ENCODE data around the gene CFDP1.
"Not testable (repeated sequence)": the region's sequence is repeated elsewhere in the genome, so short reads cannot be mapped to it uniquely, and the experiment has no call there.

The CFDP1 gene

DNA sequence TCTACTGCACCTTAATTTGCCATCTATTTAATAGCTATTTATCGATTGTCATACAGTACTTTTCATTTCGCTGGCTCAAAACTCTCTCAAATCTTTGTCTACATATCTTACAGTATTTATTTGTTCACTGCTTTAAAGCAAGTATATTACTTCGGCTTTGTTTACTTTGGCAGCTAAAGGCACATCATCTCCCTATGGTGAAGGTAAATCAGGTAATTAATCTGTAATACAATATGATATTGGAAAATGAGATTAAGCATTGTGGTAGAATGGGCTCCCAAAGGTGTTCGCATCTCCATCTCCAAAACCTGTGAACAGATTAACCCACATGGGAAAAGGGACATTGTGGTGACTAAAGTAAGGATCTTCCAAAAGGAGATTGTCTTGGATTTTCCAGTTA lies 24.7 kb upstream of the CFDP1 start:
- DNase-seq: no peak

GRCh38 chr16:75457485-75458021 lies 24.2 kb upstream of the CFDP1 start:
- no peak for DNase-seq

GRCh38 chr16:75456971-75457370 lies 23.7 kb upstream of the CFDP1 start:
- DNase-seq: no peak

GRCh38 chr16:75456486-75456885 lies 23.2 kb upstream of the CFDP1 start:
- DNase-seq: not testable (repeated sequence)

DNA sequence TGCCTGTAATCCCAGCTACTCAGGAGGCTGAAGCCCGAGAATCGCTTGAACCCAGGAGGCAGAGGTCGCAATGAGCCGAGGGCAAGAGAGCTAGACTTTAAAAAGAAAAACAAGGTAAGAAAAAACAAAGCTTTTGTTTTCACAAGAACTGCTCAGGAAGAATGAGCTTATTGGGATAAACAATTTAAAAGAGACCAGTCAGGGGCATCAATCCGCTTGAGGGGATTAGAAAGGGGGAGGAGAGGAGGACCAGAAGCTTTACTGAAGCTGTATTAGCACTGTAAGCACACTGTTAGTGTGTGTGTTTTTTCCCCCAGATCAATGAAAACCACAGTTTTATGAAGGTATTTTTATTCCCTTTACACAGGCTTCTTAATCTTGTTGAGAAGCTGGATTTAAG lies 22.4 kb upstream of the CFDP1 start:
- DNase-seq: peak; percentile 54

- DNase-seq: no peak
These were observed 19.3 kb upstream of the CFDP1 start for GRCh38 chr16:75452464-75453190.

GRCh38 chr16:75446416-75446815 lies 13.1 kb upstream of the CFDP1 start:
- no peak for DNase-seq

DNA sequence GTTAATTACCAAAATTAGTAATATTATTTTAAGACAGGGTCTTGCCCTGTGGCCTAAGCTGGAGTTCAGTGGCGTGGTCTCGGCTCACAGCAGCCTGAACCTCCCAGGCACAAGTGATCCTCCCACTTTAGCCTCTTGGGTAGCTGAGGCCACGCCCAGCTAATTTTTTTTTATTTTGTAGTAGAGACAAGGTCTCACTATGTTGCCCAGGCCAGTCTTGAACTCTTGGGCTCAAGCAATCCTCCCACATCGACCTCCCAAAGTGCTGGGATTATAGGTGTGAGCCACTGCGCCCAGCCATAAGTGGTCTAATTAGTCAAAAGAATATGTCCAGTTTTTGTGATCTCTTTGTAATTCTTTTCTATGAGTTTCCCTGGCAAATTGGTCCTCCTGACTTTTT lies 12.0 kb upstream of the CFDP1 start:
- no peak for DNase-seq

GRCh38 chr16:75443298-75443697 lies 10.0 kb upstream of the CFDP1 start:
- DNase-seq: peak; percentile 36

DNA sequence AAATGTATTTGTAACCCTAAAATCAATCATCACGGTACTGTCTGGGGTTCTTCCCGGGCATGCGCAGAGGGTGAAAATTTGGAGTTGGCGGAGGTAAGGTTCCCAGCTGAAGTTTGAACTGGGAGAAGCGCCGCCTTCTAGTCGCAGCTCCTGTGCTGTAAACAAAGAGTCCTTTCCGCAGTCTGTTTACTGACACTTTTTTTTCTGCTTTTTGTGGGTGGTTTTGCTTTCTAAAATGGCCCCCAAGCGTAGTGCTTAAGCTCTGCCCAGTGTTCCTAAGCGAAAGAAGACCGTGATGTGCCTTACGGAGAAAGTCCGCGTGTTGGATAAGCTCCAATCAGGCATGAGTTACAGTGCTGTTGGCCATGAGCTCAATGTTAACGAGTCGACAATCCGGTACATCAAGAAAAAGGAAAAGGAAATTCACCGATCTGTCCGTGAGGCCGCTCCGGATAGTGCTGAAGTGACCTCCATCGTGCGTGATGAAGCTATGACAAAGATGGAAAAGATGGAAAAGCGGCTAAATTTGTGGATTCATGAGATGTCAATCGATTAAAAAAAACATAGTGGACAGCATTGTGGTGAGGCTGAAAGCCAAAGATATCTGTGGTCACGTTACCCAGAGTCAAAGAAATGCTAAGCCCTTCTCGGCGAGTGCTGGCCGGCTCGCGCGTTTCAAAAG lies 570 bp upstream of the CFDP1 start:
- peak; percentile 96 for DNase-seq

DNA sequence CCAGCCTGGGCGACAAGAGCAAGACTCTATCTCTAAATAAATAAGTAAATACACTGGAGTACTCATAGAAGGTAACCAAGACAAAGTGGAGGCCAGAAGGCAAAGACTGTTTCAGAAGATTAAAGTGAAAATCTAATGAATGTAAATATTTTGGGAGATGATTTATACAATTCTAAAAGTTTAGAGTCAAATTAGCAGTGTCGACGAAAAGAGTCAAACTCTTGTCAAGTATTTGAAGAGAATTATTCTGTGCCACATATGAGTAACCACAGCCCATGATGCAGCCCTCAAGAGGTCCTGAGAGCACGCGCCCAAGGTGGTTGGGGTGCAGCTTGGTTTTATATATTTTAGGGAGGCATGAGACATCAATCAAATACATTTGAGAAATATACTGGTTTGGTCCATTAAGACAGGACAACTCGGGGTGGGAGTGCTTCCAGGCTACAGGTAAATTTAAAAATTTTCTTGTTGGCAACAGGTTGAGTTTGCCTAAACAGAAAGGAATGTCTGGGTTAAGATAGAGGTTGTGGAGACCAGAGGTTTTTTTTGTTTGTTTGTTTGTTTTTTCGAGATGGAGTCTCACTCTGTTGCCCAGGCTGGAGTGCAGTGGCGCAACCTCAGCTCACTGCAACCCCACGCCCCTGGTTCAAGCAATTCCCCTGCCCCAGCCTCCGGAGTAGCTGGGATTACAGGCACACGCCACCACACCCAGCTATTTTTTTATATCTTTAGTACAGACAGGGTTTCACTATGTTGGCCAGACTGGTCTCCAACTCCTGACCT lies 3.5 kb downstream of the CFDP1 start:
- no peak for DNase-seq

- DNase-seq: not testable (repeated sequence)
These were observed 6.8 kb downstream of the CFDP1 start for GRCh38 chr16:75426524-75426923.

- not testable (repeated sequence) for DNase-seq
These were observed 9.1 kb downstream of the CFDP1 start for GRCh38 chr16:75424105-75424762.

GRCh38 chr16:75423723-75424104 lies 9.6 kb downstream of the CFDP1 start:
- no peak for DNase-seq

GRCh38 chr16:75421820-75422126 lies 11.5 kb downstream of the CFDP1 start:
- DNase-seq: no peak

GRCh38 chr16:75420987-75421819 lies 12.1 kb downstream of the CFDP1 start:
- DNase-seq: peak; percentile 81

GRCh38 chr16:75416904-75417565 lies 16.3 kb downstream of the CFDP1 start:
- no peak for DNase-seq

DNA sequence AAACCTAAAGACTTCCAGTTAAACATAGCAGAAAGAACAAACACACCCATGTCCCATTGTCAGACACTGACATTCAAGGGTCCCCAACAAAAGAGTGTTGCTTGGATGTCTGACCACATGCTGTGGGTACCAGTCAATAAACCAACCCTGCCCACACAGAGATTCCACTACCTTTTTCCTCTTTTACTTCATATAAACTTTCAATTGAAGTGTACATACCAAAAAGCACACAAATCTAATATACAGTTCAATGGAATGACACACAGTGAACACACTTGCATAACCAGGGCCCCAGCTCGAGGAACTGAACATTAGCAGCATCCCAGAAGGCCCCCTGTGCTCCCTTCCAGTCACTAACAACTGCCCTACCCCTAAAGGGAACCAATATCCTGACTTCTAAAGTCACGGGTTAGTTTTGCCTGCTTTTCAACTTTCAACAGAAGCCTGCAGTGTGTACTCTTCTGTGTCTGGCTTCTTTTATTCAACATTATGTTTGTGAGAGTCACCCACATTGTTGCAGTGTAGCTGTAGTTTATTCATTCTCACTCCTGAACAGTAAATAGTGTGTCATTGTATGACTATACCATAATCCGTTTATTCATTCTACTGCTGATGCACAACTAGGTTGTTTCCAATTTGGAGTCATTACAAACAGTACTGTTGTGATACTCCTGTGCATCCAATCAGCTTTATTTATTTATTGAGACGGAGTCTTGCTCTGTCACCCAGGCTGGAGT lies 18.0 kb downstream of the CFDP1 start:
- DNase-seq: no peak

- DNase-seq: no peak
These were observed 19.4 kb downstream of the CFDP1 start for GRCh38 chr16:75413951-75414350.

DNA sequence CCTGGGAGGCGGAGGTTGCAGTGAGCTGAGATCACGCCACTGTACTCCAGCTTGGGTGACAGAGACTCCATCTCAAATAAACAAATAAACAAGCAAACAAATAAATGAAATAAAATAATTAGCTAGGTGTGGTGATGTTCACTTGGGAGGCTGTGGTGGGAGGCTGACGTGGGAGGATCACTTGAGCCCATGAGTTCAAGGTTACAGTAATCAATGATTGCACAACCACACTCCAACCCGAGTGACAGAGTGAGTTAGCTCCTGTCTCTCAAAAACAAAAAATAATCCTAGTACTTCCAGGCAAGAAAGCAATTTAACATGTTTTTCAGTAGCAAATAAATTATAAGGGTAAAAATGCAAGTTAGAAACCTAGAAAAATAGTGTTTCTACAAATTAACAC lies 26.4 kb downstream of the CFDP1 start:
- DNase-seq: no peak

All from eye (tissue), 1 donor.